Neural crest cell (in vitro differentiated cells): Measurements from ENCODE around the gene DMAP1. TPM values are rescaled to one million over a fixed set of nuclear protein-coding genes. Genes with fewer than 3 reads are reported as not detected.
A peak's percentile ranks its signal among the peaks of the same experiment; 100 is the strongest.

Experiments used
- DNase-seq: peaks from one replicate; pipeline ENCODE4 v3.0.0; 2021; ENCODE audit warnings: low read depth, mixed read lengths, low spot score
- H3K27ac Mint-ChIP-seq: one replicate; pipeline ENCODE4 v1.8.0; 2021; ENCODE audit warnings: mild to moderate bottlenecking, mixed read lengths; ENCODE audit not compliant: unreplicated experiment
- H3K27me3 Mint-ChIP-seq: 2 replicates; pipeline ENCODE4 v1.8.0; 2021; ENCODE audit warnings: low read depth, mild to moderate bottlenecking, mixed read lengths
- H3K36me3 Mint-ChIP-seq: 2 replicates; pipeline ENCODE4 v1.8.0; 2021; ENCODE audit warnings: low read depth, mild to moderate bottlenecking, mixed read lengths
- H3K4me1 Mint-ChIP-seq: 2 replicates; pipeline ENCODE4 v1.8.0; 2021; ENCODE audit warnings: mixed read lengths
- H3K4me3 Mint-ChIP-seq: one replicate; pipeline ENCODE4 v1.8.0; 2021; ENCODE audit warnings: mild to moderate bottlenecking, mixed read lengths
- H3K9me3 Mint-ChIP-seq: 2 replicates; pipeline ENCODE4 v1.8.0; 2021; ENCODE audit warnings: mixed read lengths
- CTCF ChIP-seq: fragments of 200-600 bp; sonication (generic); conservative IDR thresholded peaks from 2 replicates; pipeline ENCODE4 v1.5.0; 2021; ENCODE audit warnings: antibody characterized with exemption, mild to moderate bottlenecking
- total RNA-seq: library from RNA; stranded (reverse); gene quantifications from 2 replicates; pipeline ENCODE4 v1.2.1, GENCODE V29; 2021

Gene DMAP1
- total RNA-seq, 1 donor from 2014 or later = 57.1 TPM

GRCh38 chr1:44238660-44239059, 25.4 kb downstream of the DMAP1 start:
- no peak for DNase-seq
- H3K4me3 Mint-ChIP-seq = peak overlapping the region; percentile 81
- no peak for TF ChIP-seq CTCF
- H3K27me3 Mint-ChIP-seq = no peaks in the 10 kb centered on the region
- H3K9me3 Mint-ChIP-seq = no peaks in the 10 kb centered on the region
- peaks cover 57% of the 10 kb centered on the region for H3K4me1 Mint-ChIP-seq
- H3K36me3 Mint-ChIP-seq = peaks cover 13% of the 10 kb centered on the region
- peak overlapping the region; percentile 96 for H3K27ac Mint-ChIP-seq

DNA sequence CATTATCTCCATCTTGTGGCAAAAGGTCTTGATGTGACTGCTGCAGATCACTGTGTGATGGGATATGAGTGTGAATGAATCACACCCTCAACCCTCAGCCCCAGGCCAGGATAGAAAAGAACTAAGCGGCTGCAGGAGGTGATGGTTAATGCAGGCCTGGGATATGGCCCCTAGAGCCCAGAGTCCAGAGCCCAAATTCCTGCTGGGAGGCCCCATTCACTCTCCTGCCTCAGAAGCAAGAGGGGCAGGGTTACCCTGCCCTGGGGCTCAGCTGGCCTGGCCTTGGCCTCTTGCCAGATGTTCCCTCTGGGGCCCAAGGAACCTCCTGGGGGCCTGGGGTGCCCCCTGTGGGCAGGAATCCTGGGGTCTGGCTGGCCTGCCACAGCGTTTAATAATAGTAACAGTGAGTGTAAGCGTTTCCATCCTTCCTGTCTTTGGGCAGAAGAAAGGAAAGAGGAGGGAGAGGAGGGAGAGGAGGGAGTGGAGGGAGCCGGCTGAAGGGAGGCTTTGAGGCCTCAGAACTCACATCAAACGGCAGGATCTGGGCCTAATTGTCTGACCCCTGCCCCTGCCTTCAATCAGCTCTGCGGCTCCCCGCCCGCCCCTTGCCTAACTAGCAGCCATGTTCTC, 26.2 kb downstream of the DMAP1 start:
- TF ChIP-seq CTCF = peak; percentile 46
- peak overlapping the region; percentile 92 for H3K27ac Mint-ChIP-seq
- peak overlapping the region; percentile 77 for H3K4me3 Mint-ChIP-seq

DNA sequence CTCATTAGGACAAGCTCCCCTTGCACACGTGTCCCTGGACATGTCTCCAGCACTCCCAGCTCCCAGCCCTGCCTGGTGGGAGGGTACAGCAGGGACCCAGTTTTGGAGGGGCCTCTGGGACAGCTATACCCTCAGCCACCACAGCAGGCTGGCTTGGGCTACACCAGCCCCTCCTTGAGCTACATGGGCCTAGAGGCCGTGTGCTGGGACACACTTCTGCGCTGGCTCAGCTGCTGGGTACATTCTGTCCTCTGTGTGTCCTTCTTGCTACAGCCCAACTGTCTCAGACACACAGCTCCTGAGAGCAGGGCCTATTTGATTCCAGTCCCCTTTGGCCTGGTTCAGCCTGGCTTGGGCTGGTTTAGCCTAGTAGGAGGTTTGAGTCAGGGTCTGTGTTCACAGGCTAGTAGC, 26.7 kb downstream of the DMAP1 start:
- DNase-seq = no peak
- Mint-ChIP-seq H3K27ac (peak overlapping the region; percentile 92), H3K9me3 (no peaks in the 10 kb centered on the region), H3K36me3 (peaks cover 11% of the 10 kb centered on the region), H3K4me1 (peaks cover 69% of the 10 kb centered on the region), H3K4me3 (peak overlapping the region; percentile 57), H3K27me3 (no peaks in the 10 kb centered on the region)
- TF ChIP-seq CTCF = no peak

More for the DNA sequence above, 26.2 kb downstream of the DMAP1 start:
- Mint-ChIP-seq H3K36me3 (peaks cover 11% of the 10 kb centered on the region), H3K27me3 (no peaks in the 10 kb centered on the region), H3K4me1 (peaks cover 64% of the 10 kb centered on the region), H3K9me3 (no peaks in the 10 kb centered on the region)
- peak; percentile 61 for DNase-seq

- H3K36me3 Mint-ChIP-seq = peaks cover 5% of the 10 kb centered on the region
- no peaks in the 10 kb centered on the region for H3K27me3 Mint-ChIP-seq
- peak overlapping the region; percentile 56 for H3K4me3 Mint-ChIP-seq
- peak overlapping the region; percentile 92 for H3K27ac Mint-ChIP-seq
- peaks cover 77% of the 10 kb centered on the region for H3K4me1 Mint-ChIP-seq
- no peak for TF ChIP-seq CTCF
- H3K9me3 Mint-ChIP-seq = no peaks in the 10 kb centered on the region
- DNase-seq = no peak
These were observed 27.8 kb downstream of the DMAP1 start for GRCh38 chr1:44240802-44241671.

DNA sequence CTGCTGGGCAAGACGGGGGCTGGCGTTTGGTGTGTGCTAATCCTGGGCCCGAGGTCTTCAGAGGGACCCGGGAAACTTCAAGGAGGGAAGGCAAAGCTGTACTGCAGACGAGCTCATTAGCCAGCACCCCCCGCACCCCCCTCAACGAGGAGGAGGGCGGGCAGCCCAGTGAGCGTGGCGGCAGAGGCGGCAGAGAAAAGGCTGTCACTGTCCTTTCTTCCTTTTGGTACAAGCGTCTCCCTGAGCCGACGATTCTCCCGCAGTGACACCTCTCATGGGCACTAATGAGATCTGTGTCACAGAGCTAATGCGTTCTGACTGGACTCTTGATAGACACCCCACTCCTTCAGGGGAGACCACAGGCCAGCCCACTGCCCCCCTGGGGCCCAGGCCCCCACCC, 29.5 kb downstream of the DMAP1 start:
- DNase-seq = no peak
- Mint-ChIP-seq H3K9me3 (no peaks in the 10 kb centered on the region), H3K27me3 (no peaks in the 10 kb centered on the region), H3K4me1 (peaks cover 80% of the 10 kb centered on the region), H3K27ac (no peak overlapping the region), H3K36me3 (peaks cover 2% of the 10 kb centered on the region), H3K4me3 (no peak overlapping the region)
- TF ChIP-seq CTCF = no peak
